Psoas muscle (tissue), 8 donors: ENCODE results near the gene IGSF5. TPM values are rescaled to one million over a fixed set of nuclear protein-coding genes. Genes with fewer than 3 reads are reported as not detected.

Experiments used
- ATAC-seq, 4 donors: fragments of 200-7000 bp; cut with Tn5 transposase; one replicate each; pipeline ENCODE4 v1.9.1; 2020; ENCODE audit warnings: moderate library complexity in 3 of 4, mild to moderate bottlenecking in 2 of 4
- DNase-seq, 2 donors: peaks; one replicate each; pipeline ENCODE4 v3.0.0-alpha.2; 2020
- H3K27ac ChIP-seq: fragments of 200-600 bp; one replicate; pipeline ENCODE4 v1.8.0; 2022
- H3K27me3 ChIP-seq, 3 donors: fragments of 200-600 bp in 1 of 3; one replicate each; pipeline versions ENCODE4 v1.6.1 to v1.8.0; 2013 to 2022; ENCODE audit warnings: low read length in 2 of 3, mild to moderate bottlenecking in 2 of 3, moderate library complexity in 1 of 3; ENCODE audit not compliant: insufficient read depth in 3 of 3
- H3K36me3 ChIP-seq, 2 donors: fragments of 200-600 bp in 1 of 2; one replicate each; pipeline versions ENCODE4 v1.6.1 to v1.8.0; 2013 to 2022; ENCODE audit warnings: low read depth in 1 of 2, mild to moderate bottlenecking in 1 of 2, moderate library complexity in 1 of 2; ENCODE audit not compliant: insufficient read depth in 1 of 2
- H3K4me1 ChIP-seq: fragments of 200-600 bp; one replicate; pipeline ENCODE4 v1.8.0; 2022
- H3K4me3 ChIP-seq: fragments of 200-600 bp; one replicate; pipeline ENCODE4 v1.8.0; 2022; ENCODE audit warnings: mild to moderate bottlenecking
- H3K9me3 ChIP-seq: fragments of 200-600 bp; one replicate; pipeline ENCODE4 v1.8.0; 2022
- WGBS, 3 donors: extraction: QIAGEN DNeasy Blood & Tissue Kit; methylation state at CpG; one replicate each; pipeline versions ENCODE4 v1.1.6 to v1.1.7; 2013; 5-methylcytosine and 5-hydroxymethylcytosine counted together
- intact Hi-C, 2 donors: fragments of 100-400 bp; cut with DNase I; formaldehyde crosslinking; loops; one replicate each; pipeline versions ENCODE4 v1.11.0 to v1.14.2; 2022
- polyA plus RNA-seq, 3 donors: library from polyadenylated mRNA; stranded (reverse); fragments of 200-250 nt; gene quantifications; one replicate each; pipeline ENCODE4 v1.2.3, GENCODE V29; 2013
- total RNA-seq, 4 donors: library from RNA; stranded (reverse); fragmentation: NEBNext Ultra II Directional in 2 of 4; extraction: Animal tissue kit (Norgen Biotek cat#: 25700) in 2 of 4; gene quantifications; one replicate each; pipeline versions ENCODE4 v1.2.1 to v1.2.4, GENCODE V29; 2021 to 2023
- TF ChIP-seq, protein P1 (sequence below): fragments of 200-600 bp; IDR thresholded peaks from one replicate; pipeline ENCODE4 v1.8.0; 2022; ENCODE audit warnings: antibody characterized with exemption
- donor health status: healthy with polysubstance abuse.
- donor health status: DM: no; HTN: no; CAD: no; lungs with moderate emphysema.
- donor health status: Bipolar disorder and iron deficiency.
- donor health status: healthy.
- donor health status: DM: yes; HTN: yes; CAD: no.
- donor health status: DM: no; HTN: no; CAD: no.
- donor health status: DM: no; HTN: no; CAD: no.
- donor health status: DM: yes; HTN: yes; CAD: no.

IGSF5 gene
- total and polyA plus RNA-seq, 7 donors, result not detected

GRCh38 chr21:39805983-39806382 lies 61.0 kb downstream of the IGSF5 start:
- ATAC-seq (no peak), DNase-seq (no peak)
- Histone ChIP-seq H3K36me3 (no peaks in the 10 kb centered on the region), H3K4me3 (no peak overlapping the region), H3K4me1 (no peaks in the 10 kb centered on the region), H3K27me3 (no peaks in the 10 kb centered on the region), H3K9me3 (no peaks in the 10 kb centered on the region), H3K27ac (no peak overlapping the region)
- 75% methylated on average over 1 of the region's 1 CpG; no CpG with 5 or more reads in 2 of the 3 donors for WGBS, 3 donors
- TF ChIP-seq, protein P1, sequence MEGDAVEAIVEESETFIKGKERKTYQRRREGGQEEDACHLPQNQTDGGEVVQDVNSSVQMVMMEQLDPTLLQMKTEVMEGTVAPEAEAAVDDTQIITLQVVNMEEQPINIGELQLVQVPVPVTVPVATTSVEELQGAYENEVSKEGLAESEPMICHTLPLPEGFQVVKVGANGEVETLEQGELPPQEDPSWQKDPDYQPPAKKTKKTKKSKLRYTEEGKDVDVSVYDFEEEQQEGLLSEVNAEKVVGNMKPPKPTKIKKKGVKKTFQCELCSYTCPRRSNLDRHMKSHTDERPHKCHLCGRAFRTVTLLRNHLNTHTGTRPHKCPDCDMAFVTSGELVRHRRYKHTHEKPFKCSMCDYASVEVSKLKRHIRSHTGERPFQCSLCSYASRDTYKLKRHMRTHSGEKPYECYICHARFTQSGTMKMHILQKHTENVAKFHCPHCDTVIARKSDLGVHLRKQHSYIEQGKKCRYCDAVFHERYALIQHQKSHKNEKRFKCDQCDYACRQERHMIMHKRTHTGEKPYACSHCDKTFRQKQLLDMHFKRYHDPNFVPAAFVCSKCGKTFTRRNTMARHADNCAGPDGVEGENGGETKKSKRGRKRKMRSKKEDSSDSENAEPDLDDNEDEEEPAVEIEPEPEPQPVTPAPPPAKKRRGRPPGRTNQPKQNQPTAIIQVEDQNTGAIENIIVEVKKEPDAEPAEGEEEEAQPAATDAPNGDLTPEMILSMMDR, result no peak
- intact Hi-C loops, result no loop called here

DNA sequence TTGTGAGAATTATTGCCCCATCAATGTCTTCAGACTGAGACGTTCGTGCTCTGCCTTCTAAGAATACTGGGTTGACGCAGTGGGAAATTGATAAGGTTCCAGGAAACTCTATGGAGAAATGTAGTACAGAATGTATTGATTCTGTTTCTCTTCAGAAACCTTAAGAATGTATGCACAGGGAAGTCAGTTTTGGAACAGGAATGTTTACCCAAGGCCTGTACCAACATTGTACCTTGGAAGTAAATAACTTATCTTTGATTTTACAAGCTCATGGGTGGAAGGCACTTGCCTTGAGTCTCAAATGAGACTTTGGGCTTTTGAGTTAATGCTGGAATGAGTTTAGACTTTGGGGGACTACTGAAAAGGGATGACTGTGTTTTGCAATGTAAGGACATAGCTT lies 62.8 kb downstream of the IGSF5 start:
- intact Hi-C loops, result no loop called here

GRCh38 chr21:39809936-39810335 lies 65.0 kb downstream of the IGSF5 start:
- 90 to 92% (median 90%) methylated on average over 5 of the region's 5 CpGs for WGBS, 3 donors
- TF ChIP-seq, protein P1, result no peak

More for the DNA sequence above, 62.8 kb downstream of the IGSF5 start:
- DNase-seq, result no peak
- Histone ChIP-seq H3K9me3 (no peaks in the 10 kb centered on the region), H3K27me3 (no peaks in the 10 kb centered on the region), H3K4me1 (no peaks in the 10 kb centered on the region), H3K36me3 (no peaks in the 10 kb centered on the region), H3K4me3 (no peak overlapping the region), H3K27ac (no peak overlapping the region)
- TF ChIP-seq, protein P1, result no peak
- no peak for ATAC-seq
- WGBS, 3 donors, result 68 to 73% (median 70%) methylated on average over 3 of the region's 3 CpGs

GRCh38 chr21:39812983-39813382 lies 68.0 kb downstream of the IGSF5 start:
- WGBS, 3 donors, result 75 to 79% (median 76%) methylated on average over 1 of the region's 1 CpG
- intact Hi-C loops, result no loop called here
- TF ChIP-seq, protein P1, result no peak
- Histone ChIP-seq H3K4me3 (no peak overlapping the region), H3K4me1 (no peaks in the 10 kb centered on the region), H3K27ac (no peak overlapping the region), H3K36me3 (no peaks in the 10 kb centered on the region), H3K27me3 (no peaks in the 10 kb centered on the region), H3K9me3 (no peaks in the 10 kb centered on the region)
- DNase-seq (no peak), ATAC-seq (no peak)

More at GRCh38 chr21:39809936-39810335, 65.0 kb downstream of the IGSF5 start:
- ATAC-seq, result no peak
- intact Hi-C loops, result no loop called here
- no peak overlapping the region for H3K4me3 ChIP-seq
- no peaks in the 10 kb centered on the region for H3K27me3 ChIP-seq
- H3K36me3 ChIP-seq, result no peaks in the 10 kb centered on the region
- no peaks in the 10 kb centered on the region for H3K4me1 ChIP-seq
- no peak overlapping the region for H3K27ac ChIP-seq
- no peaks in the 10 kb centered on the region for H3K9me3 ChIP-seq
- DNase-seq, result no peak

DNA sequence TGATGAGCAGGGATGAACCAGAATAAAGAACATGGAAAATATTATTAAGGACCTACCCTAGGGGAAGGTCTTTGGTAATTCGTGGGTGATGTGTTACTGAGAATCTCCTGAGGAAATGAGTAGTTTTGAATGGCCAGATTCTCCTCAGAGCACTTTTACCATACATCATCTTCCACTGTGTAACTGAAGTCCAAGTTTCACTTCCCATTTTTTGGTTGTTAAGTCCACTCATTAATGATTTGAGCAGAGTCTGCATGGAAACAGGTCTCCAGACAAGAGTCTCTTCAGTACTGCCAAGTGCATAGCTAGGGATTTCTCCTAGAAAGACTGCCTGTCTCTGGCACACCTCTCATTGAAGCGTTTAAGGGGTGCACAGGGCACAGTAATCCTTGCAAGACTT lies 73.6 kb downstream of the IGSF5 start:
- DNase-seq (no peak), ATAC-seq (no peak)
- no peaks in the 10 kb centered on the region for H3K27me3 ChIP-seq
- WGBS, 3 donors, result 57 to 83% (median 68%) methylated on average over 2 of the region's 2 CpGs
- H3K36me3 ChIP-seq, result no peaks in the 10 kb centered on the region
- H3K4me1 ChIP-seq, result no peaks in the 10 kb centered on the region
- intact Hi-C loops, result no loop called here
- H3K9me3 ChIP-seq, result no peaks in the 10 kb centered on the region
- no peak overlapping the region for H3K4me3 ChIP-seq
- TF ChIP-seq, protein P1, result no peak
- H3K27ac ChIP-seq, result no peak overlapping the region
